GM20000 (cell line): ENCODE results near the gene RNF186.

Experiments
- DNase-seq: peaks from one replicate; pipeline ENCODE4 v3.0.0; 2012; ENCODE audit warnings: low spot score
- TF ChIP-seq, protein P1 (sequence below): IDR thresholded peaks from 2 replicates; pipeline ENCODE4 v1.5.1; 2012; ENCODE audit warnings: mild to moderate bottlenecking, control low read depth; ENCODE audit errors: extremely low read depth, missing control alignments

Gene RNF186

DNA sequence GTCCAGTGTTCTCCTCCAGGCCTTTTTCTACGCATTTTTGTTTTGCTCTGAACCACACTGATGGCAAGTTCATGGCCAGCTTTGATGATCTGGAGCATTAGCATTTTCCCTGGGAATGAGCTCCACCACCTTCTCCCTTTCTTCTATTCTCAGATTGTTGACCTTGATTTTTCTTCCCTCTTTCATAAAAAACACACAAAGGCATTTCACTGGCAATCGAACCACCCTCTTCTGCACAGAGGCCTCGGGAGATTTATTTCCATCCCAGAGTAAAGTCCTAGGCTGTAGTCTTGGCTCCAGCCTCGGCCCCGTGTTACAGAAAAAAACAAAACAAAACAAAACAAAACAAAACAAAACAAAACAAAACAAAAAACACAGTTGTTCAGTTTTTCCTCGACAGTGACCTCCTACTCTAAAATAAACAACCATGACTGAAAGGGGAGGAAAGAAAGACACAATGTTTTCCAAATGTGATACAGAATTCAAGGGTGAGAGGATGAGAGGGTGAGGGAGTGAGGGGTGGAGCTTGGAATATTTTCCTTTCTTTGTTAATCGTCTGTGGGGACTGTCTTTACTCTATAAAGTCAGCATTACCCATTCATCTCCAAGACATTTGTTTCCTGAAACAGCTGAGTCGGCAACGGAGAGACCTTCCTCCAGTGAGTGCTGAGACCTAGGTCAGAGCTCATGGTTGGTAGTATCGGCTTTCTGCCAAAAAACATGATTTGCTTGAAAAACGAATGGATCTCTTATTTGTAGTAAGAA is 29.8 kb upstream of the RNF186 start:
- TF ChIP-seq, protein P1, sequence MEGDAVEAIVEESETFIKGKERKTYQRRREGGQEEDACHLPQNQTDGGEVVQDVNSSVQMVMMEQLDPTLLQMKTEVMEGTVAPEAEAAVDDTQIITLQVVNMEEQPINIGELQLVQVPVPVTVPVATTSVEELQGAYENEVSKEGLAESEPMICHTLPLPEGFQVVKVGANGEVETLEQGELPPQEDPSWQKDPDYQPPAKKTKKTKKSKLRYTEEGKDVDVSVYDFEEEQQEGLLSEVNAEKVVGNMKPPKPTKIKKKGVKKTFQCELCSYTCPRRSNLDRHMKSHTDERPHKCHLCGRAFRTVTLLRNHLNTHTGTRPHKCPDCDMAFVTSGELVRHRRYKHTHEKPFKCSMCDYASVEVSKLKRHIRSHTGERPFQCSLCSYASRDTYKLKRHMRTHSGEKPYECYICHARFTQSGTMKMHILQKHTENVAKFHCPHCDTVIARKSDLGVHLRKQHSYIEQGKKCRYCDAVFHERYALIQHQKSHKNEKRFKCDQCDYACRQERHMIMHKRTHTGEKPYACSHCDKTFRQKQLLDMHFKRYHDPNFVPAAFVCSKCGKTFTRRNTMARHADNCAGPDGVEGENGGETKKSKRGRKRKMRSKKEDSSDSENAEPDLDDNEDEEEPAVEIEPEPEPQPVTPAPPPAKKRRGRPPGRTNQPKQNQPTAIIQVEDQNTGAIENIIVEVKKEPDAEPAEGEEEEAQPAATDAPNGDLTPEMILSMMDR = no peak
- no peak for DNase-seq

DNA sequence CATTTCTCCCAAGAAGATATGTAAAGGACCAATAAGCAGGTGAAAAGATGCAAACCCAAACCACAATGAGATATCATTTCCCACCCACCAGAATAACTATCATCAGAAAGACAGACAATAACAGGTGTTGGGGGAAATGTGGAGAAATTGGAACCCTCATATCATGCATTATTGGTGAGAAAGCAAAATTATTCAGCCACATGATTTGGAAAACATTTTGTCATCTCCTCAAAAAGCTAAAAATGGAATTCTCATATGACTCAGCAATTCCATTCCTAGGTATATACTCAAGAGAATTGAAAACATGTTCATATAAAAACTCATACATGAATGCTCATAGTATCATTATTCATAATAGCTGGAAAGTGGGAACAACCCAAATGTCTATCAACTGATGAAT is 25.1 kb upstream of the RNF186 start:
- TF ChIP-seq, protein P1 = no peak
- no peak for DNase-seq

DNA sequence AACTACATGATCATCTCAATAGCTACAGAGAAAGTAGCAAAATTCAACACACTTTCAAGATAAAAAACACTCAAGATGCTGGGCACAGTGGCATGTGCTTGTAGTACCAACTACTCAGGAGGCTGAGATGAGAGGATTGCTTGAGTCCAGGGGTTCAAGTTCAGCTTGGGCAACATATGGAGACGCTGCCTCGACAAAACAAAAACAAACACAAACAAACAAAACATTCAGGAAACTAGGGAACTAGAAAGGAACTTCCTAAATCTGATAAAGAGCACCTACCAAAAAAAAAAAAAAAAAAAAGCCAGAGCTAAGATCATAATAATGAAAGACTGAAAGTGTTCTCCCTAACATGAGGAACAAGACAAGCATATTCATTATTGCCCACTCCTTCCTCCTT is 22.8 kb upstream of the RNF186 start:
- TF ChIP-seq, protein P1 = no peak
- no peak for DNase-seq

DNA sequence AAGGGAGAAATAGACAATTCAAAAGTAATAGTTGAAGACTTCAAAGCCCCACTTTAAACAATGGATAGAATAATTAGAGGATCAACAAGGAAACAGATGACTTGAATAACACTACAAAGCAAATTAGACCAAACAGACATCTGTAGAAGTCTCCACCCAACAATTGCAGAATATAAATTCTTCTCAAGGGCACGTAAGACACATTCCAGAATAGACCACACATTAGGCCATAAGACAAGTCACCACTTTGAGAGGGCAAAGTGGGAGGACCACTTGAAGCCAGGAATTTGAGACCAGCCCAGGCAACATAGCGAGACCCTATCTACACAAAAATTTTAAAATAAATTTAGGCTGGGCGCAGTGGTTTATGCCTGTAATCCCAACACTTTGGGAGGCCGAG is 20.5 kb upstream of the RNF186 start:
- no peak for DNase-seq

DNA sequence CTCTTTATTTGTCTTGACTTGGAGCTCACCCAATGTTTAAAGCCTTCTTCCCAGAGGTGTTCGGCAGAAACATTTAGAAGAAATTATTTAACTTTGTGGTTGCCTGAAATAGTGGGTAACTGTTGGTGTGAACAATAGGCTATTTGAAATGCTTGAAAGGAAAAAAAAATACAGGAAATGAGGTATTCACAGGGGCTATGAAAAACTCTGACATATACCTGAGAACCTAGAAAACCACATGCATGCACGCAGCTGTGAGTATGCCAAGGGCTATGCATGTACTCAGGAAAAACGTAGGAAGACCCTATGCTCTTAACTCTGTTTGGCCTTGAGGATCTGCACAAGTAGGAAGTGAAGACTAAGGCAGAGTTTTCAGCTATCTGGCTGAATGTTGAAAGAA is 16.4 kb upstream of the RNF186 start:
- TF ChIP-seq, protein P1 = no peak
- DNase-seq = no peak

More for the DNA sequence above, 20.5 kb upstream of the RNF186 start:
- TF ChIP-seq, protein P1 = no peak

DNA sequence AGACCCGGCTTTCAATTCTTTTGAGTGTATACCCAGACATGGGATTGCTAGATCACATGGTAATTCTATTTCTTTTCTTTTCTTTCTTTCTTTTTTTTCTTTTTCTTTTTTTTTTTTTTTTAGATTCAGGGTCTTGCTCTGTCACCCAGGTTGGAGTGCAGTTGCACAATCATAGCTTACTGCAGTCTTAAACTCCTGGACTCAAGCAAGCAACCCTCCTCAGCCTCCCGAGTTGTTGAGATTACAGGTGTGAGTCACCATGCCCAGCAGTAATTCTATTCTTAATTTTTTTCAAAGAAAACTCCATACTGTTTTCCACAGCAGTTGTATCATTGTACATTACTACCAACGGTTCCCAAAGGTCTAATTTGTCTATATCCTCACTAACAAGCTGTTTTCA is 13.5 kb upstream of the RNF186 start:
- no peak for DNase-seq

DNA sequence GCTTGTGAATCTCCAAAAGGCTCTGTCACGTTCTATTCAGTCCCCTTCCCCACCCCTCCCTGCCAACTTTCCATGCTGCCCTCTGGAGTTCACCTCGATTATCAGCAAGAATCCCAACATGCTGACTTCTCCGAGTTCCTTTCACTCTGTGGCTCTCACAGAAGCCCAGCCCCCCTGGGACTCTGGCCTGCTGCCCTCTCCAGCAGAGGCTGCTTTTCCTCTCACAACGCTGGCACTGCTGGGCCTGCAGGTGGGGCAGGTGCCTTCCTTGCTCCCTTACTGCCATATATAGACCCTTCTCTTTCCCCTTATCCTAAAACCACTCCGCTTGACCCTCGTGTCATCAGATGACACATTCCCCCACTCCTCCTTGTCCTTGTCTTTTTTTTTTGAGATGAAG is 10.2 kb upstream of the RNF186 start:
- TF ChIP-seq, protein P1 = no peak
- DNase-seq = no peak

More for the DNA sequence above, 13.5 kb upstream of the RNF186 start:
- TF ChIP-seq, protein P1 = no peak
